Natural killer cell (primary cell): ENCODE results near the gene HTRA2. TPM values are rescaled to one million over a fixed set of nuclear protein-coding genes. Genes with fewer than 3 reads are reported as not detected.
A peak's percentile ranks its signal among the peaks of the same experiment; 100 is the strongest.

Experiments used
- ATAC-seq, 3 donors: fragments of 150-1000 bp in 2 of 3; fragments of 200-7000 bp in 1 of 3; cut with Tn5 transposase; 1 replicate in 1 of 3; 2 replicates in 2 of 3; pipeline ENCODE4 v1.10.0; 2021; ENCODE audit warnings: mild to moderate bottlenecking in 2 of 3, moderate library complexity in 2 of 3
- DNase-seq, 2 donors: peaks; one replicate each; pipeline versions ENCODE4 v3.0.0 to v3.0.0-alpha.2; 2013 to 2021; ENCODE audit warnings: mixed read lengths in 1 of 2
- H3K27ac ChIP-seq: one replicate; pipeline ENCODE4 v1.5.1; 2013; ENCODE audit warnings: mild to moderate bottlenecking, low read length
- H3K27me3 ChIP-seq: one replicate; pipeline ENCODE4 v1.6.1; 2013; ENCODE audit warnings: low read length; ENCODE audit not compliant: control insufficient read depth, insufficient read depth
- H3K36me3 ChIP-seq: one replicate; pipeline ENCODE4 v1.6.1; 2013; ENCODE audit warnings: low read length; ENCODE audit not compliant: control insufficient read depth, insufficient read depth
- H3K4me1 ChIP-seq: one replicate; pipeline ENCODE4 v1.6.1; 2013; ENCODE audit warnings: low read length; ENCODE audit not compliant: control insufficient read depth, insufficient read depth
- H3K4me3 ChIP-seq: one replicate; pipeline ENCODE4 v1.5.1; 2013; ENCODE audit warnings: low read length
- H3K9me3 ChIP-seq: one replicate; pipeline ENCODE4 v1.6.1; 2013; ENCODE audit warnings: low read length; ENCODE audit not compliant: control insufficient read depth, insufficient read depth
- H3K27ac Mint-ChIP-seq, 2 donors: one replicate each; pipeline ENCODE4 v1.8.0; 2022; ENCODE audit warnings: mild to moderate bottlenecking in 2 of 2, mixed read lengths in 2 of 2, moderate library complexity in 1 of 2
- H3K27me3 Mint-ChIP-seq, 2 donors: one replicate each; pipeline ENCODE4 v1.8.0; 2022; ENCODE audit warnings: low read depth in 2 of 2, mixed read lengths in 2 of 2
- H3K36me3 Mint-ChIP-seq: one replicate; pipeline ENCODE4 v1.8.0; 2022; ENCODE audit warnings: mixed read lengths
- H3K4me1 Mint-ChIP-seq, 2 donors: one replicate each; pipeline ENCODE4 v1.8.0; 2022; ENCODE audit warnings: mixed read lengths in 2 of 2
- H3K4me3 Mint-ChIP-seq: one replicate; pipeline ENCODE4 v1.8.0; 2022; ENCODE audit warnings: mild to moderate bottlenecking, moderate library complexity, mixed read lengths
- H3K9me3 Mint-ChIP-seq, 2 donors: one replicate each; pipeline ENCODE4 v1.8.0; 2022; ENCODE audit warnings: mixed read lengths in 2 of 2
- WGBS: methylation state at CpG from one replicate; pipeline ENCODE4 v1.1.7; 2013; ENCODE audit warnings: missing lambda C conversion rate; ENCODE audit not compliant: insufficient coverage; 5-methylcytosine and 5-hydroxymethylcytosine counted together
- intact Hi-C: fragments of 100-400 bp; cut with micrococcal nuclease; formaldehyde crosslinking; loops from one replicate; pipeline ENCODE4 v1.14.2; 2022
- total RNA-seq, 4 donors: library from RNA; stranded (reverse); fragments of 120-200 nt in 1 of 4; gene quantifications; one replicate each; pipeline versions ENCODE4 v1.2.3 to v1.2.4, GENCODE V29; 2013 to 2022
- TF ChIP-seq, protein P1 (sequence below): fragments of 200-600 bp; IDR thresholded peaks from one replicate; pipeline ENCODE4 v1.8.0; 2022; ENCODE audit warnings: antibody characterized with exemption

HTRA2 gene
- total RNA-seq, 3 donors from 2014 or later (not counting 1 experiment from before 2014, with no cell fraction given) = 32.1 to 47.6 (median 45.2) TPM

DNA sequence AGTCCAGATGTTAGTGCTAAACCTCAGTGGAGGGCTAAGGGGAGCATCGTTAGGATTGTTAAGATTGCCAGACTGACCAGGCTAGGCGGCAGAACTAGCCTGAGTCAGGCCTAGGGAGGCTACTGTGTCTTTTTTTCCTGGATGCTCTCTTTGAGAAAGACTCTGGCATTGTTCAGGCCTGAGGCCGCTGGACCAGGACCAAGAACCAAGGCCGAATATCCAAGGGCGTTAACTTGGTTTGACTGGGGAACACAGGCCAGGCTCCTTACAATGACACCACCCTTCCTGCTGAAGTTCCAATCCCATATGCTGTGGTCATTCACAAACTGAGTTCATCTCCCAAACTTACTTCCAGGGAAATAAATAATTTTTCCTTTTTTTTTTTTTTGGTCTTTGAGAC is 10.6 kb downstream of the HTRA2 start:
- 91% methylated on average over 5 of the region's 5 CpGs for WGBS
- TF ChIP-seq, protein P1, sequence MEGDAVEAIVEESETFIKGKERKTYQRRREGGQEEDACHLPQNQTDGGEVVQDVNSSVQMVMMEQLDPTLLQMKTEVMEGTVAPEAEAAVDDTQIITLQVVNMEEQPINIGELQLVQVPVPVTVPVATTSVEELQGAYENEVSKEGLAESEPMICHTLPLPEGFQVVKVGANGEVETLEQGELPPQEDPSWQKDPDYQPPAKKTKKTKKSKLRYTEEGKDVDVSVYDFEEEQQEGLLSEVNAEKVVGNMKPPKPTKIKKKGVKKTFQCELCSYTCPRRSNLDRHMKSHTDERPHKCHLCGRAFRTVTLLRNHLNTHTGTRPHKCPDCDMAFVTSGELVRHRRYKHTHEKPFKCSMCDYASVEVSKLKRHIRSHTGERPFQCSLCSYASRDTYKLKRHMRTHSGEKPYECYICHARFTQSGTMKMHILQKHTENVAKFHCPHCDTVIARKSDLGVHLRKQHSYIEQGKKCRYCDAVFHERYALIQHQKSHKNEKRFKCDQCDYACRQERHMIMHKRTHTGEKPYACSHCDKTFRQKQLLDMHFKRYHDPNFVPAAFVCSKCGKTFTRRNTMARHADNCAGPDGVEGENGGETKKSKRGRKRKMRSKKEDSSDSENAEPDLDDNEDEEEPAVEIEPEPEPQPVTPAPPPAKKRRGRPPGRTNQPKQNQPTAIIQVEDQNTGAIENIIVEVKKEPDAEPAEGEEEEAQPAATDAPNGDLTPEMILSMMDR = no peak
- Histone ChIP-seq H3K27me3 (no peaks in the 10 kb centered on the region), H3K4me3 (no peak overlapping the region), H3K27ac (no peak overlapping the region), H3K36me3 (no peaks in the 10 kb centered on the region), H3K9me3 (no peaks in the 10 kb centered on the region), H3K4me1 (peaks cover 8% of the 10 kb centered on the region)
- H3K4me1 Mint-ChIP-seq = no peaks in the 10 kb centered on the region
- H3K27me3 Mint-ChIP-seq = peaks cover 26 to 47% of the 10 kb centered on the region in 2 donors
- no peaks in the 10 kb centered on the region for H3K9me3 Mint-ChIP-seq
- ATAC-seq (no peak), DNase-seq (no peak)
- H3K4me3 Mint-ChIP-seq = no peak overlapping the region
- no peaks in the 10 kb centered on the region for H3K36me3 Mint-ChIP-seq
- intact Hi-C loops = no loop called here
- no peak overlapping the region for H3K27ac Mint-ChIP-seq

DNA sequence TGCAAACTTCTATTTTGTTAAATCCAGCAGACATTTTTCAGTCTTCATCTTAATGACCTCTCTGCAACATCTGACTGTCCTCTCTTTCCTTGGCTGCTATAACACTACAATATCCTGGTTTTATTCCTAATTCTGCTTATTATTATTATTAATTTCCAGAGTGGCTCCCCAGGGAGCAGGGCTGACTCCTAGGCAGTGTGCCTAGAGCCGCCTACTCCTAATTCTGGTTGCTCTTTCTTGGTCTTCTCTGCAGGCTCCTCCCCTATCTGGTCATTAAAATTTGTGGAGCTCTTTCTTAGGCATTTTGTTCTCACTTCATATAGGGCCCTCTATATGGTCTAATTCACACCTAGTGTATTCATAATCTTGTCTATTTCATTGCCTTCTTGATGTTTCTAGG is 13.2 kb downstream of the HTRA2 start:
- H3K4me1 Mint-ChIP-seq = no peaks in the 10 kb centered on the region
- ATAC-seq = no peak
- no peak overlapping the region for H3K4me3 Mint-ChIP-seq
- H3K9me3 Mint-ChIP-seq = no peaks in the 10 kb centered on the region
- Histone ChIP-seq H3K4me3 (no peak overlapping the region), H3K27me3 (peaks cover 4% of the 10 kb centered on the region), H3K27ac (no peak overlapping the region), H3K36me3 (no peaks in the 10 kb centered on the region), H3K9me3 (no peaks in the 10 kb centered on the region), H3K4me1 (peaks cover 8% of the 10 kb centered on the region)
- TF ChIP-seq, protein P1 = no peak
- no peak for DNase-seq
- no peaks in the 10 kb centered on the region for H3K36me3 Mint-ChIP-seq
- H3K27ac Mint-ChIP-seq = no peak overlapping the region
- 94% methylated on average over 1 of the region's 1 CpG for whole genome bisulfite sequencing
- H3K27me3 Mint-ChIP-seq = peaks cover 29 to 47% of the 10 kb centered on the region in 2 donors
- intact Hi-C loops = no loop called here

DNA sequence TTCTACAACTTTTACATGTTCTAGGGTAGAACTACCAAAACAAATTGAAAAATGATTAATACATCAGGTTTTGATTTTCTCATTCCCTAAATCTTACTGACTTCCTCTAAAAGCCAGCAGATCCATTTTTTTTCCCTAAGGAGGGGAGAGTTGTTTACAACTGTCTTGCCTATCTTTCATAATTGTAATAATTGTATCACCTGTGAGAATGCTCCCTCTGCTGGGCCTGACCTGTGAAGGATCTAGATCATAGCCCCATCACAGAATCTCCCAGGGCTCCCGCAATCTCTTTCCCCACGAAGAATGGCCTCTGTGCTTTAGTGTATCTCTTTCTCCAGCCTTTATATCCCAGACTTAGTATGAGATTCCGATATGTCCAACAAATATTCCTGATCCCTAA is 14.9 kb downstream of the HTRA2 start:
- Mint-ChIP-seq H3K27ac (no peak overlapping the region), H3K27me3 (peaks cover 30 to 42% of the 10 kb centered on the region in 2 donors), H3K9me3 (no peaks in the 10 kb centered on the region), H3K4me3 (no peak overlapping the region), H3K4me1 (peaks cover 0 to 4% of the 10 kb centered on the region in 2 donors), H3K36me3 (no peaks in the 10 kb centered on the region)
- Histone ChIP-seq H3K27me3 (peaks cover 16% of the 10 kb centered on the region), H3K27ac (no peak overlapping the region), H3K9me3 (no peaks in the 10 kb centered on the region), H3K4me3 (no peak overlapping the region), H3K36me3 (no peaks in the 10 kb centered on the region), H3K4me1 (peaks cover 13% of the 10 kb centered on the region)
- whole genome bisulfite sequencing = 87% methylated on average over 3 of the region's 3 CpGs
- TF ChIP-seq, protein P1 = peak; percentile 9
- ATAC-seq (peak in 2 of 3 donors; percentile 26 to 47), DNase-seq (peak in 1 of 2 donors; percentile 52)
- intact Hi-C loops = no loop called here

DNA sequence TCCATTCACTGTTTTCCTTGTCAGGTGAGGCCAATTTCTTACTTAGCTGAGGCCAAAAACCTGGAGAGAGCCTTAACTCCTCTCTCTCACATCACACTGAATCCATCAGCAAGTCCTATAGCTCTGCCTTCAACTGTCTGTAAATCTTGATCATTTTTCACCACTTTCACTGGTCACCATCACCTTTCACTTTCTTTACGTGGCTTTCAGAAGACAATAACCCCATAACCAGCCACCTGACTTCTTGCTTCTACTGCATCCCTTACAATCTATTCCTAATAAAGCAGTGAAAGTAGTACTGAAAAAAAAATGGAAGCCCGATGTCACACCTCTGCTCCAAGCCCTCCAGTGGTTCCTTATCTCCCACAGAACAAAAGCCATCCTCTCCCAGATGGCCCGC is 16.3 kb downstream of the HTRA2 start:
- no peaks in the 10 kb centered on the region for H3K9me3 ChIP-seq
- TF ChIP-seq, protein P1 = no peak
- no peaks in the 10 kb centered on the region for H3K36me3 Mint-ChIP-seq
- no peaks in the 10 kb centered on the region for H3K36me3 ChIP-seq
- peaks cover 42 to 56% of the 10 kb centered on the region in 2 donors for H3K27me3 Mint-ChIP-seq
- 78% methylated on average over 3 of the region's 3 CpGs for WGBS
- no peaks in the 10 kb centered on the region for H3K9me3 Mint-ChIP-seq
- ATAC-seq (no peak), DNase-seq (no peak)
- no peak overlapping the region for H3K27ac ChIP-seq
- peaks cover 13% of the 10 kb centered on the region for H3K4me1 ChIP-seq
- no peak overlapping the region for H3K27ac Mint-ChIP-seq
- H3K4me3 Mint-ChIP-seq = no peak overlapping the region
- H3K27me3 ChIP-seq = peaks cover 23% of the 10 kb centered on the region
- intact Hi-C loops = no loop called here
- H3K4me1 Mint-ChIP-seq = peaks cover 0 to 4% of the 10 kb centered on the region in 2 donors
- no peak overlapping the region for H3K4me3 ChIP-seq
